Measurements from ENCODE around the gene CIRBP.

Gene CIRBP

DNA sequence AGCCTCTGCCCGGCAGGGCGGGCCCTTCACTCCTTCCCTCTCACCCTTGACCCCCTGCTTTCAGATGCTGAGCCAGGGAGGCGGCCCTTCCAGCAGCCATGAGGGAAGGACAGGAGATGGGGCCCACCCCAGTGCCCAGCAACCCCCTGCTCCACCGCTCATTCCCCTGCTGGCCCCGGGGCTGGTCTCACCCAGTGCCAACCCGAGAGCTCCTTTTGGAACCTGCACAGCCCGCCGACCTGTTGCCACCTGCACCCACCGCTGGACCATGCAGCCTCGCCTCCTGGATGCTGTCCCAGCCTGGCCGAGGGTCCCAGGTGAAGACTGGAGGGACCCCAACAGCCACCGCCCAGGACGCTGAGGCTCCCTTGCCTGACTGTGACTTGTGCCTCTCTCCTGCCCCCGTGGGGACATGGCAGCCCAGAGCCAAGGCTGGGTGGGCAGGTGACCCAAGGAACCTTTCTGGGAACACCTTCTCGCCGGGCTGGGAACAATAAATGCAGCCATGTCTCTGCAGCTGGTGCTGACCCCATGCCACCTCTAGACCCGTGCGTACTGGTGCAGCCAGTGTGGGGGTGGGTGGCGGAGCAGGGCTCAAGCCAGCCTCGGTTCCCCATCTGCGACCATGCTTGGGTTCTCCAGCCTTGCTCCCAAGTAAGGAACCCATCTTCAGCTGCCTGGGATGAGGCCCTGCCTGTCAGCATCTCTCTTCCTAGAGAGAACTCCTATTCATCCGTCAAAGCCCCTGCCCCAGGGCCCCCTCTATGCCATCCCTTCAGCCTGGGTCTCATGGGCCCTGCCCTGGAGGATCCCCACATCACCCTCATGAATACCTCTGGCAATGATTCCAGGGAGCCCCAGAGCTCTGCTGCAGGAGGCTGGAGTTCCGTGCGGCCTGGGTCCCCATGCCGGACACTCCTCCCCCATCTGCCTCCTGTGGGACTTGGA, 9.9 kb downstream of the CIRBP start:
- DNase-seq (ENCODE audit: low read depth in 2 of 2) = no peak

DNA sequence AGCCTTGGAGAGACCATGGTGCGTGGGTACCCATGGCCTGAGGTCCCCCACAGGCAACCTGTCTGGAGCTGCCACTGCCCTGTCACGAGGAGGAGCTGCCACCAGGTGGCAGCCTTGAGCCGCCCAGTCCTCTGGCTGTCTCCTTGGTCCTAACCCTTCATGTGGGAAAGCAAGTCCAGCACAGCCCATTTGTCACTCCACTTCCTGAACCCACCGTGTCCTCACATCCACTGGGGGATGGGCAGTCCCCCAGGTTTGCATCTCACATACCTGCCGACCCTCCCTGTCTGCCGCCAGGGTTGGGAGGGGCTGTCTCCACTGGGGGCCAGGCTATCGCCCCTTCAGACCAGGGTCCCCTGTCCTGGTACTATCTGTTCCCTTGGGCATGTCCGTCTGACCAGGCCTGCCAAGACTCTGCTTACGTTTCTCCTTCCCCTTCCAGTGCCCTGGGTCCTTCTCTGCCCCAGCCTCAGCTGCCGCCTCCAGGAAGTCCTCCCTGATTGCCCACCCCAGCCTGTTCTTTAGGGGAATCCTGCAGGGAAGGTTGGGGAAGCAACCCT, 10.7 kb downstream of the CIRBP start:
- DNase-seq (ENCODE audit: low read depth in 2 of 2) = peak in 1 of 2 donors; percentile 65

DNA sequence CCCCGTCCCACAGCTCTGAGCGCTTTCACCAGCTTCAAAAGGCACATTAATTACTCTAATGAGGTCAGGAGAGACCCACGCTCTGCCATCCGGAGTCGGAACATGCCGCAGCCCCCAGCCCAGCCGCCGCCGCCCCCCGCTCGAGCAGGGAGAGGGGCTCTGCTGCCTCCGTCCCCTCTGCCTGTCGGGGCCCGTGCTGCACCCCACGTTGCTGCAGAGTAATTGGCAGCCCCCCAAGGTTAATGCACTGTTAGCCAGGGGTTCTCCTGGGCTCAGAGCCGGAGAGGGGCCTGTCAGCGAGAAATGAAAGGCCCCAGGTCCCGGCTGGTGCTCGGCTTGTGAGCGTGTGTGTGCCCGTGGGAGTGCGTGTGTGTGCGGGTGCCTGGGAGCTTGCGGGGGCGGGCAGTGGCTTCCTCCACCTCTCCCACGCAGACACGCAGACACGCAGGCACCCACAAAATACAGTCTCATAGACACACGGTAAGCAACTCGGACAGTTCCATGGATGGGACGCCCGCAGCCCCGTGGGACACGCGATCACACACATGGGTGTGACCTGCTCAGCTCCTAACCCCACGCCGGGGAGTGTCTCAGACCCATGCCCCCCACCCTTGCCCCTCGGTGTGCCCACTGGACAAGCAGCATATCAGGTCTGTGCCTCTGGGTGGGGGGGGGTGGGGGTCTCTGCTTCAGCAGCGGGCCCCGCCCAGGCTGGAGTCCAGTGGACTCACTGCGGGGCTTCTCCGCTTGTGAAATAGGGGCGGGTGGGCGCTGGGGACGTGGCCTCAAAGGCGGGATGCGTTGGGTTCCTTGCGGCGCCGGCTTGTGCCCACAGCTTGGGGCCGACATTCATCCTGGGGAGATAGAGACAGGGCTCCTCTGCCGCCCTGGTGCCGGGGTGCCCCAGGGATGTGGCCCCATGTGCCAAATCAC, 11.8 kb downstream of the CIRBP start:
- DNase-seq (ENCODE audit: low read depth in 2 of 2) = no peak

DNA sequence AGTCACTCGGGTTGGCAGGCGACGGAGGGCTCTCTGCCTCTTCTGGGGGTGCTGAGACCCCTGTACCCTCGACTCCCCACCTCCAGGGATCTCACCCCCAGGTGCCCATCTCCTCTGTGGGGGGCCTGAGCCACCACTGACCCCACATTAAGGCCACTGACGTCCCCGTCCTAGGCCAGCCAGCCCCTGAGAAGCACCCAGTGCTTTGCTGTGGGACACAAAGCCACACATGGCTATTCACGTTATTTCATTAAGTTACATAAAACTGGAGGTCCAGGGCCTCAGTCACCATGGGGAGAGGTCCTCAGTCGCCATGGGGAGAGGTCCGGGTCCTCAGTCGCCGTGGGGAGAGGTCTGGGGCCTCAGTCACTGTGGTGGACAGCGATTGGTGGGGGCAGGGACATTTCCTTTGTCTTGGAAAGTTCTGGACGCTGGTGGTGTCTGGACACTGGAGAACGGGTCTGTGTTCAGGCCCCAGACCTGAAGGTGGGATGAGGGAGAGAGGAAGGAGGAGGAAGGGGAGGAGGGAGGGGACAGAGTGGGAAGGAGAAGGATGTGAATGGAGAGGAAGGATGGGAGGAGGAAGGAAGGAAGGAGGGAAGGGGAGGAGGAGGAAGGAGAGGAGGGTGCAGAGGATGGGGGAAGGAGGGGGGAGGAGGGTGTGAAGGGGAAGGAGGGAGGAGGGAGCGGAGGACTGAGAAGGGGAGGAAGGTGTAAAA, 12.6 kb downstream of the CIRBP start:
- DNase-seq (ENCODE audit: low read depth in 2 of 2) = no peak

DNA sequence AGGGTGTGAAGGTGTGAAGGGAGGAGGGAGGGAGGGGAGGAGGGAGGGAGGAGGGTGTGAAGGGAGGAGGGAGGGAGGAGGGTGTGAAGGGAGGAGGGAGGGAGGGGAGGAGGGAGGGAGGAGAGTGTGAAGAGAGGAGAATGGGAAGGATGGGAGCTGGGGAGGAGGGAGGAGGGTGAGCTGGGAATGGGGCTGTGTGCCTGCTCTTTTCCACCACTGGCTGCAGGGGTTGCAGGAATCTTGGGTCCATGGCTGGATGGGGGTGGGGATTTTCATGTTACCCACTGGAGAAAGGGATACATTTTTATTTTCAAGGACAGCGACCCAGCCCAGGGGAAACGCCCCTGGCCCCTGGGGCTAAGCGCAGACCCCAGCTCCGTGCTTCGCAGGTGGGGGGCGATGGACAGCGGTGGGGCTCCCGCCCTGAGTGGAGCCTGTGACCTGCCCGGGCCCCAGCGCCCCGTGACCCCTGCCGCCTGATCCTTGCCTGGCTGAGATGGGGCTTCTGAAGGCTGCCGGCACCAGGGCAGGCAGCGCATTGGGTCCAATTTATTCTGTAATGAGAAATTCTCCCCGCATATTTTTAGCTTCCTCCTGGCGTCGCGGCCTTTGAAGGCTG, 13.6 kb downstream of the CIRBP start:
- no peak for DNase-seq (ENCODE audit: low read depth in 2 of 2)

GRCh38 chr19:1283207-1283916, 14.2 kb downstream of the CIRBP start:
- DNase-seq (ENCODE audit: low read depth in 2 of 2) = no peak

GRCh38 chr19:1283917-1284292, 14.8 kb downstream of the CIRBP start:
- no peak for DNase-seq (ENCODE audit: low read depth in 2 of 2)

DNA sequence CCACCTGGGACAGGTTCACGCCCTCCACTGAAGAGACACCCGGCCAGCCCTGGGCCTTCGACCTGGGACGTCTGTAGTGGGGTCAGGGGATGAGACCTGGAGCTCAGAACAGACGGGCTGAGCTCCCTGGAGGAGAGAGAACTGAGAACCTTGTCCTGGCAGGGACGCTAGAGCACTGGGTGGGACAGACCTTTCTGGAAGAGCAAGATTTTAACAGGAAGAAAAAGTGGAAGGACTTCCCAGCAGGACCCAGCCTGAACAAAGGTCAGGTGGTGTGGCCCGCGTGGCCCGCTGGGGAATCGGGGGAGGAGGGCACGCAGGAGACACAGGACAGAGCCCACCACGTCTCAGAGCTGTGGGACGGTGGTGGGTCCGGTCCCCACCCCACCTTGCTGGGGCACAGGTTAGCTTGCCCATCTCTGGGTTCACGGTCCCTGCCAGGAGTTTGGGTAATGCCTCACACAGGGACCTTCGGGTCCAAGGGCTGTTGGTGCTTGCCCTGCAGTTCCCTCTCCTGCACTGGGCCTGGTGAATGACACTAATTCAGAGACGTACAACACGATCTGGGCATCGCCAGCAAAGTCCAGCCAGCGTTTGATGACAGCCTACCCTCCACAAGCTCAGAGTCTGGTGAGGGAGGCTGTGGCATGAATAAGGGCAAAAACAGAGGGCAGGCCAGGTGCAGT, 15.3 kb downstream of the CIRBP start:
- no peak for DNase-seq (ENCODE audit: low read depth in 2 of 2)

DNA sequence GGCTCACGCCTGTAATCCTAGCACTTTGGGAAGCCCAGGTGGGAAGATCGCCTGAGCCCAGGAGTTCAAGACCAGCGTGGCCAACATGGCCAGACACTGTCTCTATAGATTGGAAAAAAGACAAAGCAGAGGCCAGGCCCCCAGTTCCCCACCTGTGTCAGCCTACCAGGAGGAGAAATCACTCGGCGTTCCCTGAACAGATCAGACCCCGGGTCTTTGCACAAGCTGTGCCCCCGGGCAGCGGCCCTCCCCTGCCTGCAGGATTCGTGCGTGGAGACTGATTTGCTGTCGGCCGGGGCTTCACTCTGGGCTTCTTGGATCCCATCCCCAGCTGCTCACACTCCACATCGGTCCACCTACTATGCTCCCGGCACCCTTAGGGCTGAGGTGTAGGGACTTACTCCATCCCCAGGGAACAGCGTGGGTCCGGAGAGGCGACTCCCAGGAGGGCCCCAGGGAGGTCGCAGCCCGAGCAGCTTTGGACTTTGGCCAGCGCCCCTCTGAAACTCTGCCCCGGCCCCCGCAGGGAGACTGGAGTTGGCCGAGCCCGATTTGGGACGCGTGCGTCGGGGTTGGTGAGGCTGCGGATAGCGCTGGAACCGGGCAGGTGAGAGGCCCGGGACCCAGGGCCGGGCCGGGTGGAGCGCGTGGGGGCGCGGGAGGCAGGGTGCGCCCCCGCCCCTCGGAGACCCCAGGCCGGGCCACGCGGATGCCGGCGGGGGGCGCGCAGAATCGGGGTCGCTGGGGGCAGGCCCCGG, 16.0 kb downstream of the CIRBP start:
- DNase-seq (ENCODE audit: low read depth in 2 of 2) = no peak

DNA sequence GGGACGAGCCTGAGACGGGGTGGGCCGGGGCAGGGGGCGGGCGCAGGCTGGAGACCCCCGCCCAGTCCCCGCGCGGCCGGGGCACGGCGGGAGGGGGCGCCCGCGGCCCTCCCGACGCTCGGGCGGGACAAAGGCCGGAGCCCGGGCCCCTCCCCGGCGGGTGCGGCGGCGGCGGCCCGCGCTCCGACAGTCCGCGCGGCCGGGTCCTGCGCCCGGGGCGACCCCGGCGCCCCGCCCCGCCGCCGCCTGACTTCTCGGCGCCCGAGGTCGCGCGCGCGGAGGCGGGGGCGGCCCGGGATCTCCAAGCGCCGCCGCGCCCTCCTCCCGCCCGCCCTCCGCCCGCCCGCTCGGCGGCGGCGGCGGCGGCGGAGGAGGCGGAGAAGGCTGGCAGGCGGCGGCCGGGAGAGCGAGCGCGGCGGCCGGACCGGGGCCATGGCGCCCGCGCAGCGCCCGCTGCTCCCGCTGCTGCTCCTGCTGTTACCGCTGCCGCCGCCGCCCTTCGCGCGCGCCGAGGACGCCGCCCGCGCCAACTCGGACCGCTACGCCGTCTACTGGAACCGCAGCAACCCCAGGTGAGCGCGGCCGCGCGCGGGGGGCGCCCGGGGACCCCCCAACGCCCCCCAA, 16.7 kb downstream of the CIRBP start, which contains the start of gene EFNA2:
EFNA2 (plus strand) TSS at position 137 of the 624 bp plus-strand sequence; CDS start at position 433, 296 bp downstream.
- no peak for DNase-seq (ENCODE audit: low read depth in 2 of 2)

DNA sequence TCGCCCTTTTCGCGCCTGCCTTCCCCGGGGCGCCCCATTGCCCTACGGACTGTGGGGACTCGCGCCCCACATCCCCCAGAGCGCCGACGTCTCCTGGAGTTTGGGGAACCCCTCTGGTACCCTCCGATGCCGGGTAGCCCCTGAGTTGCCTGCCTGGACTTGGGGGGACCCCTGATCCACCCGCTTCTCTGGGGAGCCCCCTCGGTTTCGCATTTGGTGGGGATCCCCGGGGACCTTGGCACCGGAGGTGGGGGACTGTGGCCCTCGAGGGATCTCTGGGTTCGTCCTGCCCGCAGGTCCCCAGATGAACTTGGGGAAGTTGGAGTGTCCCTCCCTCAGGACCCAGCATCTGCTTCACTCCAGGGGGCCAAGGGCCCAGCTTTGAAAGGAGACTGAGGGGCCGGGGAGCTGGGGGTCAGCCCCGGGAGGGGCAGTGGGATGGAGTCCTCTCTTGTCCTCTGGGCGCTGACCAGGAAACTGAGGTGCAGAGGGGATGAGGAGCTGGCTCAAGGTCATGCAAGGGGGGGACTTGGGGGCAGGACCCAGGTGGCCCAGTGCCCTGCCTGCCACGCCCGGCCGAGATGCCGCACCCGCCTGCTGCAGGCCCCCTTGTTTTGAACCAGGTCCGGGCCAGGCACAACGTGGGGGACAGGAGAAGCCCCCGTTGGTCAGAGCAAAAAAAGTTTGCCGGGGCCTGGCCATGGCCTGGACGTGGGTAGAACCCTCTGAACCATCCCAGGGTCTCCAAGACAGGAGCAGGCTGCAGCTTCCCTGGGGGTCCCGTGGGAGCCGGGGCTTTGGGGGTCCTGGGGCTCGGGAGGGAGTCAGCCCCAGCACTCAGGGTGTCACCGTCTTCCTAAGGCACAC, 17.6 kb downstream of the CIRBP start:
- DNase-seq (ENCODE audit: low read depth in 2 of 2) = no peak

DNA sequence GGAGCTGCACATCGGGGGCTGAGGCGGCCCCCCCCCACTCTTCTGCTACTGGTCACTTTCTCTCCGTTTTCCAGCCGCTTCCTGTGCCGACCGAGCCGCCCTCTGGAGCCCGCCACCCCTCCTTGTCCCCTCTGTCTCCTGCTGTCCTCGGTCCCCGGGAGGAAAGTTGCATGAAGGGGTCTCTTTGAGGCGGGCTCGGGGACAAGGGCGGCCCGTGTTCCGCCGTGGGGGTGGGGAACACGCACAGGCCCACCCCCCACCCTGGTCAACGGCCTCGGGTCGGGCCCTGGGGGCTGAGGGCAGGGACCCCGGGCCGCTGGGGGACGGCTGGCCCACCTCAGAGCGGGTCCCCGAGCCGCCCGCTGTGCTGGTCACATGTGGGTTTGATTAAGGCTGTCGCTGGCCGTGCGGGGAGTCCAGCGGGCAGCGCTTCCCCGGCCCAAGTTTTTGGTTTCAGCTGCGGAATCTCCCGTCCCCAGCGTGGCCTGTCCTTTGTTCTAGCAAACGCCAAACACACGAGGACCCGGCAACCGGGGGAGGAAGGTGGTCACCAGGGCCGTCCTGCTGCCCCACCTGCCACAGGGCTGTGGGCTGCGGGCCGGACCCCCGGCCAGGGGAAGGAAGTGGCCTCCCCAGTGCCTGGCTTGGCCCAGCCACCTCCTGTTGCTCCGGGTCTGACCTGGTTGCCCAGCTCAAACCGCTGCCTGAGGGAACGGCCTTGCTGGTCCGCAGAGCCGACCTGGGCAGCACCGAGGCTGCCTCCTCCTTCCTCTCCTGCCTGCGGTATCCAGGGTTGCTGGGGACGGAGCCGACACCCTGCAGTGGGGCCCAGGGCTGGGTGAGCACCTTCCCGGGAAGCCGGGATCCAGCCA, 18.5 kb downstream of the CIRBP start:
- DNase-seq (ENCODE audit: low read depth in 2 of 2) = no peak

GRCh38 chr19:1288226-1288612, 19.1 kb downstream of the CIRBP start:
- DNase-seq (ENCODE audit: low read depth in 2 of 2) = no peak

GRCh38 chr19:1288833-1289685, 19.9 kb downstream of the CIRBP start:
- DNase-seq (ENCODE audit: low read depth in 2 of 2) = no peak

DNA sequence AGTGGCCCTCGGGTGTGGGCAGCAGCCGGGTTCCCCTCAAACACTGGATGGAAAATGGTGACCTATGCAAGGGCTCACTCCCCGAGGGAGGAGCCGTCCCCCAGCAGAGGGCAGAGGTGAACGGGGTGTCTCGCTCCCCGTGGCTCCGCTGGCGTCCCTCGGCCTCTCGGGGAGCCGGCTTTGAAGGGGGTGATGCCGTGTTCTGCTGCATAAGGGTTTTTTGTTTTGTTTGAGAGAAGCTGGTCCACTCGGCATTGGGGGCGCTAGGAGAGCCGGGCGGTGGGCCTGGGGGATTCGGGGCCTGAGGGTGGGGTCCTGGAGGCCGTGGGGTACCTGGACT, 20.5 kb downstream of the CIRBP start:
- DNase-seq (ENCODE audit: low read depth in 2 of 2) = no peak

DNA sequence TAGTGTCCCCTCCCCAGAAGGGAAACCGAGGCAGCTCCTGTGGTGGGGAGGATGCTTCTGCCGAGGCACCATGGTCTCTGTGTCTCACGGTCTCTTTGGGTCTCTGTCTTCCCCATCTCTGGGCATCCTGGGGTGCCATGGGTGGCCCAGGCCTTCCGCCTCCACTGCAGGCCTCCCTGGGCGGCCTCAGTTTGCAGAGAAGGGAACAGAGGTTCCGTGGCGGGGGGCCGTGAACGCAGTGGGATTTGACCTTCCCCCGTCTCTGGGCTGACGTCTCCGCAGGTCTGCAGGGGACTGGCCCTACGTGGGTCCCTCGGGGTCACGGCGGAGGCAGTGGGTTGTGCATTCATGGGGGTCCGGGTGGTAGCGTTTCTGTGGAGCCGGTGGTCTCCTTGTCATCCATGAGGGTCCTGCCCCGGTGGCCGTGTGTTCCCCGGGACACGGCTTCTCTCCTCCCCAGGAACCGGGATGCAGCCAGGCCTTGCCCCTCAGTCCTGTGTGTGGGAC, 21.1 kb downstream of the CIRBP start:
- DNase-seq (ENCODE audit: low read depth in 2 of 2) = no peak
